Measurements from ENCODE around the gene PNMA8C.

GRCh38 chr19:46412650-46413261 is 16.0 kb downstream of the PNMA8C start:
- TF ChIP-seq, protein P1, sequence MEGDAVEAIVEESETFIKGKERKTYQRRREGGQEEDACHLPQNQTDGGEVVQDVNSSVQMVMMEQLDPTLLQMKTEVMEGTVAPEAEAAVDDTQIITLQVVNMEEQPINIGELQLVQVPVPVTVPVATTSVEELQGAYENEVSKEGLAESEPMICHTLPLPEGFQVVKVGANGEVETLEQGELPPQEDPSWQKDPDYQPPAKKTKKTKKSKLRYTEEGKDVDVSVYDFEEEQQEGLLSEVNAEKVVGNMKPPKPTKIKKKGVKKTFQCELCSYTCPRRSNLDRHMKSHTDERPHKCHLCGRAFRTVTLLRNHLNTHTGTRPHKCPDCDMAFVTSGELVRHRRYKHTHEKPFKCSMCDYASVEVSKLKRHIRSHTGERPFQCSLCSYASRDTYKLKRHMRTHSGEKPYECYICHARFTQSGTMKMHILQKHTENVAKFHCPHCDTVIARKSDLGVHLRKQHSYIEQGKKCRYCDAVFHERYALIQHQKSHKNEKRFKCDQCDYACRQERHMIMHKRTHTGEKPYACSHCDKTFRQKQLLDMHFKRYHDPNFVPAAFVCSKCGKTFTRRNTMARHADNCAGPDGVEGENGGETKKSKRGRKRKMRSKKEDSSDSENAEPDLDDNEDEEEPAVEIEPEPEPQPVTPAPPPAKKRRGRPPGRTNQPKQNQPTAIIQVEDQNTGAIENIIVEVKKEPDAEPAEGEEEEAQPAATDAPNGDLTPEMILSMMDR (tag by site-specific recombination; IDR thresholded peaks at IDR 0.05), result no peak
- TF ChIP-seq REST (tag by site-specific recombination; IDR thresholded peaks at IDR 0.05) (no peak), YY1 (tag by site-specific recombination; IDR thresholded peaks at IDR 0.05) (no peak), MZF1 (tag by site-specific recombination; IDR thresholded peaks at IDR 0.05; ENCODE audit: borderline replicate concordance) (peak; percentile 22; the same call in 1 of the 2 replicates)

Measured in HEK293 (cell line).